ENCODE data around the gene USP11. TPM values are rescaled to one million over a fixed set of nuclear protein-coding genes. Genes with fewer than 3 reads are reported as not detected.

Gene USP11
- polyA plus RNA-seq, 1 donor (not counting 4 experiments of a cell fraction or from before 2014, with no cell fraction given): 6.3 TPM

GRCh38 chrX:47194194-47194787 lies 38.5 kb upstream of the USP11 start:
- TF ChIP-seq CTCF (optimal IDR thresholded peaks at IDR 0.05 in 1 of 3, IDR thresholded peaks at IDR 0.05 in 1 of 3, conservative IDR thresholded peaks at IDR 0.05 in 1 of 3; ENCODE audit: extremely low read depth in 1 of 3, insufficient read depth in 2 of 3, low read length in 3 of 3): no peak
- no peak for TF ChIP-seq EZH2 (IDR thresholded peaks at IDR 0.05; ENCODE audit: low read length)
- peak overlapping the region; percentile 98 for H3K9ac ChIP-seq (ENCODE audit: control insufficient read depth, extremely low read depth, insufficient read depth, low read length)
- no peaks in the 10 kb centered on the region for H3K9me3 ChIP-seq (ENCODE audit: control insufficient read depth, low read depth, low read length)
- peaks cover 62% of the 10 kb centered on the region for H3K79me2 ChIP-seq (ENCODE audit: control insufficient read depth, insufficient read depth, low read length)
- H3K36me3 ChIP-seq (ENCODE audit: control insufficient read depth in 2 of 2, extremely low read depth in 1 of 2, insufficient read depth in 2 of 2, low read length in 2 of 2): peaks cover 17 to 32% of the 10 kb centered on the region in 2 experiments
- no peaks in the 10 kb centered on the region for H3K27me3 ChIP-seq (ENCODE audit: control insufficient read depth, extremely low read depth, insufficient read depth, low read length)
- FAIRE-seq: no peak
- DNase-seq (ENCODE audit: low read depth, low spot score): no peak
- dilution Hi-C loops (cut with MboI; ENCODE audit: extremely low pct_ligation_motif_present, low sequenced_read_pairs): no loop called here
- H3K27ac ChIP-seq (ENCODE audit: control insufficient read depth, insufficient read depth, low read length): peak overlapping the region; percentile 94
- peak overlapping the region; percentile 81 for H2AFZ ChIP-seq (ENCODE audit: control insufficient read depth, low read length)
- H3K4me2 ChIP-seq (ENCODE audit: control insufficient read depth, extremely low read depth, insufficient read depth, low read depth, low read length): peak overlapping the region; percentile 99
- H3K9me1 ChIP-seq (ENCODE audit: control insufficient read depth, extremely low read depth, insufficient read depth, low read length): no peaks in the 10 kb centered on the region
- H3K4me3 ChIP-seq (ENCODE audit: control insufficient read depth in 2 of 3, extremely low read depth in 1 of 3, insufficient read depth in 2 of 3, low read depth in 1 of 3, low read length in 3 of 3): peak overlapping the region; percentile 93 to 99 (median 97)
- peaks cover 17% of the 10 kb centered on the region for H4K20me1 ChIP-seq (ENCODE audit: control insufficient read depth, extremely low read depth, insufficient read depth, low read length)
- peaks cover 38% of the 10 kb centered on the region for H3K4me1 ChIP-seq (ENCODE audit: control insufficient read depth, extremely low read depth, insufficient read depth, low read length)

- H3K9me1 ChIP-seq (ENCODE audit: control insufficient read depth, extremely low read depth, insufficient read depth, low read length): no peaks in the 10 kb centered on the region
- no peaks in the 10 kb centered on the region for H3K27me3 ChIP-seq (ENCODE audit: control insufficient read depth, extremely low read depth, insufficient read depth, low read length)
- dilution Hi-C loops (cut with MboI; ENCODE audit: extremely low pct_ligation_motif_present, low sequenced_read_pairs): no loop called here
- DNase-seq (ENCODE audit: low read depth, low spot score) (no peak), FAIRE-seq (no peak)
- peaks cover 34% of the 10 kb centered on the region for H3K4me1 ChIP-seq (ENCODE audit: control insufficient read depth, extremely low read depth, insufficient read depth, low read length)
- peak overlapping the region; percentile 99 for H3K4me2 ChIP-seq (ENCODE audit: control insufficient read depth, extremely low read depth, insufficient read depth, low read depth, low read length)
- no peaks in the 10 kb centered on the region for H3K9me3 ChIP-seq (ENCODE audit: control insufficient read depth, low read depth, low read length)
- peaks cover 28 to 46% of the 10 kb centered on the region in 2 experiments for H3K36me3 ChIP-seq (ENCODE audit: control insufficient read depth in 2 of 2, extremely low read depth in 1 of 2, insufficient read depth in 2 of 2, low read length in 2 of 2)
- TF ChIP-seq CTCF (optimal IDR thresholded peaks at IDR 0.05 in 1 of 3, IDR thresholded peaks at IDR 0.05 in 1 of 3, conservative IDR thresholded peaks at IDR 0.05 in 1 of 3; ENCODE audit: extremely low read depth in 1 of 3, insufficient read depth in 2 of 3, low read length in 3 of 3) (no peak), EZH2 (IDR thresholded peaks at IDR 0.05; ENCODE audit: low read length) (no peak)
- H3K4me3 ChIP-seq (ENCODE audit: control insufficient read depth in 2 of 3, extremely low read depth in 1 of 3, insufficient read depth in 2 of 3, low read depth in 1 of 3, low read length in 3 of 3): peak overlapping the region in 1 of 3 experiments; percentile 8
- H3K79me2 ChIP-seq (ENCODE audit: control insufficient read depth, insufficient read depth, low read length): peaks cover 68% of the 10 kb centered on the region
- no peak overlapping the region for H3K9ac ChIP-seq (ENCODE audit: control insufficient read depth, extremely low read depth, insufficient read depth, low read length)
- no peak overlapping the region for H2AFZ ChIP-seq (ENCODE audit: control insufficient read depth, low read length)
- peaks cover 17% of the 10 kb centered on the region for H4K20me1 ChIP-seq (ENCODE audit: control insufficient read depth, extremely low read depth, insufficient read depth, low read length)
- H3K27ac ChIP-seq (ENCODE audit: control insufficient read depth, insufficient read depth, low read length): no peak overlapping the region
Measured at GRCh38 chrX:47196098-47196497, 36.7 kb upstream of the USP11 start.
